Activated naive CD8-positive, alpha-beta T cell (primary cell): ENCODE data around the gene TSKU.

ENCODE experiments used
- H3K27ac Mint-ChIP-seq: one replicate; pipeline ENCODE4 v1.8.0; 2021; ENCODE audit warnings: mixed read lengths
- H3K27me3 Mint-ChIP-seq: one replicate; pipeline ENCODE4 v1.8.0; 2021; ENCODE audit warnings: mixed read lengths
- H3K36me3 Mint-ChIP-seq: one replicate; pipeline ENCODE4 v1.8.0; 2021; ENCODE audit warnings: mixed read lengths
- H3K4me1 Mint-ChIP-seq: one replicate; pipeline ENCODE4 v1.8.0; 2021; ENCODE audit warnings: low read depth, mixed read lengths
- H3K4me3 Mint-ChIP-seq: one replicate; pipeline ENCODE4 v1.8.0; 2021; ENCODE audit warnings: mild to moderate bottlenecking, mixed read lengths
- H3K9me3 Mint-ChIP-seq: one replicate; pipeline ENCODE4 v1.8.0; 2021; ENCODE audit warnings: low read depth, mixed read lengths

The TSKU gene

GRCh38 chr11:76839311-76839710 is 56.2 kb downstream of the TSKU start:
- H3K27me3 Mint-ChIP-seq = peaks cover 19% of the 10 kb centered on the region
- no peaks in the 10 kb centered on the region for H3K36me3 Mint-ChIP-seq

GRCh38 chr11:76841923-76842452 is 58.8 kb downstream of the TSKU start:
- Mint-ChIP-seq H3K27me3 (peaks cover 24% of the 10 kb centered on the region), H3K27ac (no peak overlapping the region), H3K4me3 (no peak overlapping the region), H3K4me1 (no peaks in the 10 kb centered on the region), H3K9me3 (no peaks in the 10 kb centered on the region), H3K36me3 (no peaks in the 10 kb centered on the region)

More at GRCh38 chr11:76839311-76839710, 56.2 kb downstream of the TSKU start:
- Mint-ChIP-seq H3K27ac (no peak overlapping the region), H3K4me1 (no peaks in the 10 kb centered on the region), H3K4me3 (no peak overlapping the region), H3K9me3 (no peaks in the 10 kb centered on the region)

- no peaks in the 10 kb centered on the region for H3K4me1 Mint-ChIP-seq
- no peaks in the 10 kb centered on the region for H3K36me3 Mint-ChIP-seq
- H3K27ac Mint-ChIP-seq = no peak overlapping the region
- H3K4me3 Mint-ChIP-seq = no peak overlapping the region
- peaks cover 27% of the 10 kb centered on the region for H3K27me3 Mint-ChIP-seq
- no peaks in the 10 kb centered on the region for H3K9me3 Mint-ChIP-seq
Observed at GRCh38 chr11:76843907-76844306, 60.8 kb downstream of the TSKU start.

GRCh38 chr11:76844511-76844910 is 61.4 kb downstream of the TSKU start:
- H3K9me3 Mint-ChIP-seq = no peaks in the 10 kb centered on the region
- H3K36me3 Mint-ChIP-seq = no peaks in the 10 kb centered on the region
- H3K4me1 Mint-ChIP-seq = no peaks in the 10 kb centered on the region
- no peak overlapping the region for H3K27ac Mint-ChIP-seq
- H3K27me3 Mint-ChIP-seq = peaks cover 28% of the 10 kb centered on the region
- no peak overlapping the region for H3K4me3 Mint-ChIP-seq

- H3K4me1 Mint-ChIP-seq = no peaks in the 10 kb centered on the region
- no peaks in the 10 kb centered on the region for H3K9me3 Mint-ChIP-seq
- no peak overlapping the region for H3K4me3 Mint-ChIP-seq
- H3K27ac Mint-ChIP-seq = no peak overlapping the region
- H3K27me3 Mint-ChIP-seq = peaks cover 29% of the 10 kb centered on the region
- no peaks in the 10 kb centered on the region for H3K36me3 Mint-ChIP-seq
Observed at GRCh38 chr11:76845069-76845468, 61.9 kb downstream of the TSKU start.

GRCh38 chr11:76846441-76846840 is 63.3 kb downstream of the TSKU start:
- Mint-ChIP-seq H3K9me3 (no peaks in the 10 kb centered on the region), H3K4me1 (no peaks in the 10 kb centered on the region), H3K27ac (no peak overlapping the region), H3K27me3 (peaks cover 26% of the 10 kb centered on the region), H3K4me3 (no peak overlapping the region), H3K36me3 (no peaks in the 10 kb centered on the region)
